Femur (tissue), 1 donor: ENCODE data around the gene GLE1.

ENCODE experiments used
- DNase-seq: peaks from one replicate; pipeline ENCODE4 v3.0.0-alpha.2; 2017

The GLE1 gene

GRCh38 chr9:128504485-128505413 is at the start of gene GLE1:
TSS of gene GLE1 (plus strand) at chr9:128504719. CDS start at chr9:128504806, 87 bp downstream.
- DNase-seq, result peak; percentile 97

GRCh38 chr9:128454991-128455390 is 49.5 kb upstream of the GLE1 start:
- no peak for DNase-seq

GRCh38 chr9:128455849-128456612 is 48.5 kb upstream of the GLE1 start, which contains the start of gene ODF2:
TSS of gene ODF2 (plus strand) at chr9:128456006. CDS start at chr9:128456092, 86 bp downstream.
- DNase-seq, result peak; percentile 99

GRCh38 chr9:128456613-128457061 is 47.9 kb upstream of the GLE1 start:
- DNase-seq, result peak; percentile 80

- no peak for DNase-seq
Measured at GRCh38 chr9:128457207-128457606, 47.3 kb upstream of the GLE1 start.

- no peak for DNase-seq
Measured at GRCh38 chr9:128459011-128459410, 45.5 kb upstream of the GLE1 start.

GRCh38 chr9:128469070-128469469 is 35.4 kb upstream of the GLE1 start:
- no peak for DNase-seq

- DNase-seq, result peak; percentile 53
Measured at GRCh38 chr9:128470560-128470959, 34.0 kb upstream of the GLE1 start.

- DNase-seq, result no peak
Measured at GRCh38 chr9:128473104-128473503, 31.4 kb upstream of the GLE1 start.

GRCh38 chr9:128475867-128476266 is 28.7 kb upstream of the GLE1 start:
- no peak for DNase-seq

- no peak for DNase-seq
Measured at GRCh38 chr9:128479262-128479661, 25.3 kb upstream of the GLE1 start.

GRCh38 chr9:128481561-128481960 is 23.0 kb upstream of the GLE1 start:
- no peak for DNase-seq

GRCh38 chr9:128482186-128482585 is 22.3 kb upstream of the GLE1 start:
- DNase-seq, result no peak

GRCh38 chr9:128484686-128485413 is 19.7 kb upstream of the GLE1 start:
- DNase-seq, result no peak

- DNase-seq, result no peak
Measured at GRCh38 chr9:128485414-128485855, 19.1 kb upstream of the GLE1 start.

- no peak for DNase-seq
Measured at GRCh38 chr9:128486201-128486600, 18.3 kb upstream of the GLE1 start.

- DNase-seq, result no peak
Measured at GRCh38 chr9:128493424-128493823, 11.1 kb upstream of the GLE1 start.

- DNase-seq, result peak; percentile 74
Measured at GRCh38 chr9:128494108-128494745, 10.3 kb upstream of the GLE1 start.

GRCh38 chr9:128494746-128495129 is 9.8 kb upstream of the GLE1 start:
- DNase-seq, result no peak

GRCh38 chr9:128495296-128495695 is 9.2 kb upstream of the GLE1 start:
- DNase-seq, result no peak

- no peak for DNase-seq
Measured at GRCh38 chr9:128495804-128496417, 8.6 kb upstream of the GLE1 start.
